HCT116 (cell line): ENCODE measurements around the gene DNMT3A. TPM values are rescaled to one million over a fixed set of nuclear protein-coding genes. Genes with fewer than 3 reads are reported as not detected.

Experiments
- ATAC-seq: fragments of 200-7000 bp; cut with Tn5 transposase; 2 replicates; pipeline ENCODE4 v1.9.1; 2020; ENCODE audit warnings: mild to moderate bottlenecking, moderate library complexity
- BruUV-seq: library from RNA; stranded (reverse); fragments of 400-500 nt; replicated peaks from 2 replicates; lab custom pipeline; 2021; lab: Mats Ljungman, UMichigan
- CTCF ChIA-PET: fragments of 300-600 bp; sonication (Branson Sonifier 250); formaldehyde crosslinking; loops from one replicate; lab custom pipeline; 2021; ENCODE audit warnings: antibody characterized with exemption; lab: Charles Lee
- POLR2A ChIA-PET: fragments of 300-600, 350-600 bp; sonication (Branson Sonifier 250); formaldehyde crosslinking; loops from one replicate; lab custom pipeline; 2021; ENCODE audit warnings: antibody characterized with exemption; lab: Charles Lee
- RAD21 ChIA-PET, 2 experiments: fragments of 300-600 bp; sonication (Branson Sonifier 250); formaldehyde crosslinking; loops; one replicate each; lab custom pipeline; 2023; ENCODE audit warnings: low total read pairs in 2 of 2; ENCODE audit not compliant: uncharacterized antibody in 2 of 2, unreplicated experiment in 2 of 2, low non-redundant PET in 1 of 2; lab: Charles Lee
- DNase-seq: peaks from one replicate; pipeline ENCODE4 v3.0.0-alpha.2; 2010; ENCODE audit warnings: low read depth, low spot score
- H2AFZ ChIP-seq: fragments of 200-600 bp; shearing (Covaris generic), sonication (generic); 2 replicates; pipeline ENCODE4 v1.6.1; 2017; ENCODE audit warnings: low read depth, mixed run types, mixed read lengths, antibody characterized with exemption, low read length; ENCODE audit not compliant: poor library complexity, severe bottlenecking
- H3K27ac ChIP-seq: 2 replicates; pipeline ENCODE4 v1.5.1; 2012; ENCODE audit warnings: low read depth, low read length
- H3K27me3 ChIP-seq: fragments of 200-600 bp; sonication (generic); 2 replicates; pipeline ENCODE4 v1.6.1; 2016; ENCODE audit warnings: mixed run types, low read length, mixed read lengths; ENCODE audit not compliant: insufficient read depth
- H3K36me3 ChIP-seq, 2 experiments: fragments of 200-500 bp in 1 of 2; fragments of 200-600 bp in 1 of 2; sonication (Bioruptor generic) in 1 of 2; sonication (generic) in 1 of 2; 2 replicates each; pipeline versions ENCODE4 v1.5.1 to v1.6.1; 2014 to 2016; ENCODE audit warnings: low read length in 2 of 2, inconsistent platforms in 1 of 2, mixed read lengths in 1 of 2, mixed run types in 1 of 2; ENCODE audit not compliant: insufficient read depth in 2 of 2, control insufficient read depth in 1 of 2
- H3K4me1 ChIP-seq, 2 experiments: fragments of 200-600 bp in 1 of 2; sonication (generic) in 1 of 2; 2 replicates each; pipeline versions ENCODE4 v1.5.1 to v1.6.1; 2012 to 2017; ENCODE audit warnings: low read length in 2 of 2, inconsistent platforms in 1 of 2, mild to moderate bottlenecking in 1 of 2, mixed read lengths in 1 of 2, mixed run types in 1 of 2, moderate library complexity in 1 of 2; ENCODE audit not compliant: insufficient read depth in 2 of 2, control insufficient read depth in 1 of 2
- H3K4me2 ChIP-seq: fragments of 200-600 bp; sonication (generic); 2 replicates; pipeline ENCODE4 v1.6.1; 2017; ENCODE audit warnings: mixed run types, low read length, mixed read lengths
- H3K4me3 ChIP-seq, 2 experiments: fragments of 200-600 bp in 1 of 2; sonication (generic) in 1 of 2; replicated peaks in 1 of 2; 2 replicates each; pipeline ENCODE4 v1.5.1; 2011 to 2016; ENCODE audit warnings: low read length in 2 of 2, control low read depth in 1 of 2, low read depth in 1 of 2, mild to moderate bottlenecking in 1 of 2, mixed read lengths in 1 of 2, mixed run types in 1 of 2
- H3K79me2 ChIP-seq: fragments of 200-600 bp; sonication (generic); 2 replicates; pipeline ENCODE4 v1.6.1; 2017; ENCODE audit warnings: mild to moderate bottlenecking, mixed run types, low read length, moderate library complexity, mixed read lengths; ENCODE audit not compliant: insufficient read depth
- H3K9ac ChIP-seq: fragments of 200-600 bp; sonication (generic); 2 replicates; pipeline ENCODE4 v1.6.1; 2016; ENCODE audit warnings: low read length, mixed read lengths
- H3K9me2 ChIP-seq: fragments of 200-600 bp; sonication (generic), shearing (Covaris generic); 2 replicates; pipeline ENCODE4 v1.6.1; 2017; ENCODE audit warnings: mixed run types, mild to moderate bottlenecking, moderate library complexity; ENCODE audit not compliant: insufficient read depth
- H3K9me3 ChIP-seq, 2 experiments: fragments of 200-500 bp in 1 of 2; fragments of 200-600 bp in 1 of 2; sonication (Bioruptor generic) in 1 of 2; sonication (generic) in 1 of 2; 2 replicates each; pipeline ENCODE4 v1.6.1; 2014 to 2017; ENCODE audit warnings: low read length in 2 of 2, mixed read lengths in 2 of 2, inconsistent platforms in 1 of 2, low read depth in 1 of 2, mild to moderate bottlenecking in 1 of 2, mixed run types in 1 of 2, moderate library complexity in 1 of 2; ENCODE audit not compliant: control insufficient read depth in 1 of 2, insufficient read depth in 1 of 2
- H4K20me1 ChIP-seq: fragments of 200-600 bp; sonication (generic), shearing (Covaris generic); 2 replicates; pipeline ENCODE4 v1.6.1; 2017; ENCODE audit warnings: mixed run types, mild to moderate bottlenecking, moderate library complexity; ENCODE audit not compliant: insufficient read depth
- CBX3 ChIP-seq: IDR thresholded peaks from 2 replicates; pipeline ENCODE4 v1.6.1; 2012; ENCODE audit warnings: low read depth
- CEBPB ChIP-seq: IDR thresholded peaks from 2 replicates; pipeline ENCODE4 v1.6.1; 2012; ENCODE audit warnings: low read depth
- EGR1 ChIP-seq: IDR thresholded peaks from 2 replicates; pipeline ENCODE4 v1.6.1; 2012; ENCODE audit warnings: low read depth
- ELF1 ChIP-seq: IDR thresholded peaks from 2 replicates; pipeline ENCODE4 v1.6.1; 2012; ENCODE audit warnings: low read depth, borderline replicate concordance
- EZH2phosphoT487 ChIP-seq: fragments of 200-600 bp; IDR thresholded peaks from 2 replicates; pipeline ENCODE4 v1.6.1; 2018; ENCODE audit warnings: antibody characterized with exemption, borderline replicate concordance
- JUND ChIP-seq: IDR thresholded peaks from 2 replicates; pipeline ENCODE4 v1.6.1; 2012
- POLR2A ChIP-seq: IDR thresholded peaks from 2 replicates; pipeline ENCODE4 v1.7.0; 2011; ENCODE audit warnings: borderline replicate concordance; ENCODE audit not compliant: insufficient read depth, insufficient read length; ENCODE audit errors: extremely low read depth
- POLR2AphosphoS5 ChIP-seq: IDR thresholded peaks from 2 replicates; pipeline ENCODE4 v1.6.1; 2011; ENCODE audit warnings: mild to moderate bottlenecking, low read depth, low read length, moderate library complexity
- RAD21 ChIP-seq: IDR thresholded peaks from 2 replicates; pipeline ENCODE4 v1.6.1; 2012; ENCODE audit warnings: low read depth, mild to moderate bottlenecking
- SIN3A ChIP-seq: IDR thresholded peaks from 2 replicates; pipeline ENCODE4 v1.6.1; 2012; ENCODE audit warnings: low read depth
- SP1 ChIP-seq: IDR thresholded peaks from 2 replicates; pipeline ENCODE4 v1.6.1; 2012; ENCODE audit warnings: low read depth
- TCF7L2 ChIP-seq: IDR thresholded peaks from 2 replicates; pipeline ENCODE4 v1.7.0; 2011; ENCODE audit warnings: borderline replicate concordance, inconsistent platforms; ENCODE audit not compliant: insufficient read depth, insufficient read length; ENCODE audit errors: extremely low read depth
- YY1 ChIP-seq: IDR thresholded peaks from 2 replicates; pipeline ENCODE4 v1.6.1; 2011; ENCODE audit warnings: low read length, low read depth, moderate library complexity, mild to moderate bottlenecking; ENCODE audit not compliant: insufficient replicate concordance; ENCODE audit errors: extremely low read depth
- ZFX ChIP-seq: fragments of 450-650 bp; IDR thresholded peaks from 2 replicates; pipeline ENCODE4 v1.6.1; 2017
- ZNF274 ChIP-seq: fragments of 200-500 bp; sonication (Bioruptor generic); IDR thresholded peaks from 2 replicates; pipeline ENCODE4 v1.6.1; 2014; ENCODE audit warnings: mild to moderate bottlenecking, low read depth, low read length, inconsistent platforms
- intact Hi-C: fragments of 100-400 bp; cut with micrococcal nuclease; formaldehyde crosslinking; loops from 2 replicates; pipeline ENCODE4 v1.10.0; 2022
- total RNA-seq: library from RNA; stranded (reverse); gene quantifications from one replicate; pipeline ENCODE4 v1.2.1, GENCODE V29; 2021; ENCODE audit not compliant: unreplicated experiment
- TF ChIP-seq, protein P1 (sequence below), 3 experiments: fragments of 200-600 bp in 1 of 3; sonication (generic) in 1 of 3; IDR thresholded peaks in 2 of 3; conservative IDR thresholded peaks in 1 of 3; 2 replicates each; pipeline ENCODE4 v1.5.1; 2012 to 2017; ENCODE audit warnings: low read depth in 2 of 3, low read length in 2 of 3, antibody characterized with exemption in 1 of 3, borderline replicate concordance in 1 of 3, control low read depth in 1 of 3, mild to moderate bottlenecking in 1 of 3, mixed read lengths in 1 of 3, mixed run types in 1 of 3, moderate library complexity in 1 of 3; ENCODE audit not compliant: insufficient read depth in 1 of 3
- TF ChIP-seq, protein P2 (sequence below): IDR thresholded peaks from 2 replicates; pipeline ENCODE4 v1.6.1; 2012
- TF ChIP-seq, protein P3 (sequence below): IDR thresholded peaks from 2 replicates; pipeline ENCODE4 v1.6.1; 2011; ENCODE audit warnings: mild to moderate bottlenecking, low read length, moderate library complexity; ENCODE audit not compliant: insufficient replicate concordance; ENCODE audit errors: extremely low read depth
- TF ChIP-seq, protein P4 (sequence below): IDR thresholded peaks from 2 replicates; pipeline ENCODE4 v1.6.1; 2012; ENCODE audit warnings: low read depth
- TF ChIP-seq, protein P5 (sequence below): IDR thresholded peaks from 2 replicates; pipeline ENCODE4 v1.6.1; 2012

The DNMT3A gene
- total RNA-seq, 1 experiment from 2014 or later: 14.3 TPM

DNA sequence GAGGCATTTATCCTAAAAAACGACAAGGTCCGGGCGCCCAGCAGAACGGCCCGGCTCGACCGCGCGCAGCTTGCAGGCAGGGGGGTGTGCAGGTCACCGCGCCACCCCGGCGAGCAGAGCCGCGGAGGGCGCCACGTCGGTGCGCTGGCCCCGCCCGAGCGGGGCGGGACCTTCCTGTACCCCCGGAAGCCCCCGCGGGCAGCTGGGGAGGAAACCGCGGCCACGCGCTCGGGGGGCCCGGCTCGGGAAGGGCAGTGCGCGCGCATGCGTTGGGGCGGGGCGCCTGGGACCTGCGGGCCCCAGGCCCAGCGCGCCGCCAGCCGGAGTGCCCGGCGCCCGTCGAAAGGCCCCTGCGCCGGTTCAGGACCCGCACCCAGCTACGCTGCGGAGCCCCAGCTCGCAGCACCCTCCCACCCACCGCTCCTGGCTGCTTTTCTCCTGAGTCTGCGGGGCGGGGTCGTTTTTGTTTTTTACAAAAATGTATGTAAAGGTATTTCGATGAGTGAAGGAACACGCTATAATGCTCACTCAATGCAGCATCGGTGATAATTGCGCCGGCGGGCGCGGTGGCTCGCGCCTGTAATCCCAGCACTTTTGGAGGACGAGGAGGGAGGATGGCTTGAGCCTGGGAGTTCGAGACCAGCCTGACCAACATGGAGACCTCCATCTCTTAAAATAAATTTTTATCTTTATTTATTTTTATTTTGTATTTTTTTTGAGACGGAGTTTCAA lies 125.6 kb downstream of the DNMT3A start:
- no TSS peak for BruUV-seq
- H3K4me1 ChIP-seq: no peaks in the 10 kb centered on the region
- no peak for DNase-seq
- no peaks in the 10 kb centered on the region for H3K9me3 ChIP-seq
- no peak overlapping the region for H3K4me2 ChIP-seq
- H3K9me2 ChIP-seq: no peaks in the 10 kb centered on the region
- H3K9ac ChIP-seq: no peak overlapping the region
- TF ChIP-seq, protein P1, sequence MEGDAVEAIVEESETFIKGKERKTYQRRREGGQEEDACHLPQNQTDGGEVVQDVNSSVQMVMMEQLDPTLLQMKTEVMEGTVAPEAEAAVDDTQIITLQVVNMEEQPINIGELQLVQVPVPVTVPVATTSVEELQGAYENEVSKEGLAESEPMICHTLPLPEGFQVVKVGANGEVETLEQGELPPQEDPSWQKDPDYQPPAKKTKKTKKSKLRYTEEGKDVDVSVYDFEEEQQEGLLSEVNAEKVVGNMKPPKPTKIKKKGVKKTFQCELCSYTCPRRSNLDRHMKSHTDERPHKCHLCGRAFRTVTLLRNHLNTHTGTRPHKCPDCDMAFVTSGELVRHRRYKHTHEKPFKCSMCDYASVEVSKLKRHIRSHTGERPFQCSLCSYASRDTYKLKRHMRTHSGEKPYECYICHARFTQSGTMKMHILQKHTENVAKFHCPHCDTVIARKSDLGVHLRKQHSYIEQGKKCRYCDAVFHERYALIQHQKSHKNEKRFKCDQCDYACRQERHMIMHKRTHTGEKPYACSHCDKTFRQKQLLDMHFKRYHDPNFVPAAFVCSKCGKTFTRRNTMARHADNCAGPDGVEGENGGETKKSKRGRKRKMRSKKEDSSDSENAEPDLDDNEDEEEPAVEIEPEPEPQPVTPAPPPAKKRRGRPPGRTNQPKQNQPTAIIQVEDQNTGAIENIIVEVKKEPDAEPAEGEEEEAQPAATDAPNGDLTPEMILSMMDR (IDR thresholded peaks at IDR 0.05 in 2 of 3, conservative IDR thresholded peaks at IDR 0.05 in 1 of 3; ENCODE audit: borderline replicate concordance in 1 of 3, insufficient read depth in 1 of 3, low read depth in 2 of 3, low read length in 2 of 3): no peak
- no peak for TF ChIP-seq EZH2phosphoT487
- TF ChIP-seq CBX3: no peak
- TF ChIP-seq SP1: no peak
- TF ChIP-seq, protein P2, sequence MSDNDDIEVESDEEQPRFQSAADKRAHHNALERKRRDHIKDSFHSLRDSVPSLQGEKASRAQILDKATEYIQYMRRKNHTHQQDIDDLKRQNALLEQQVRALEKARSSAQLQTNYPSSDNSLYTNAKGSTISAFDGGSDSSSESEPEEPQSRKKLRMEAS: no peak
- TF ChIP-seq ZFX: no peak
- TF ChIP-seq, protein P3, sequence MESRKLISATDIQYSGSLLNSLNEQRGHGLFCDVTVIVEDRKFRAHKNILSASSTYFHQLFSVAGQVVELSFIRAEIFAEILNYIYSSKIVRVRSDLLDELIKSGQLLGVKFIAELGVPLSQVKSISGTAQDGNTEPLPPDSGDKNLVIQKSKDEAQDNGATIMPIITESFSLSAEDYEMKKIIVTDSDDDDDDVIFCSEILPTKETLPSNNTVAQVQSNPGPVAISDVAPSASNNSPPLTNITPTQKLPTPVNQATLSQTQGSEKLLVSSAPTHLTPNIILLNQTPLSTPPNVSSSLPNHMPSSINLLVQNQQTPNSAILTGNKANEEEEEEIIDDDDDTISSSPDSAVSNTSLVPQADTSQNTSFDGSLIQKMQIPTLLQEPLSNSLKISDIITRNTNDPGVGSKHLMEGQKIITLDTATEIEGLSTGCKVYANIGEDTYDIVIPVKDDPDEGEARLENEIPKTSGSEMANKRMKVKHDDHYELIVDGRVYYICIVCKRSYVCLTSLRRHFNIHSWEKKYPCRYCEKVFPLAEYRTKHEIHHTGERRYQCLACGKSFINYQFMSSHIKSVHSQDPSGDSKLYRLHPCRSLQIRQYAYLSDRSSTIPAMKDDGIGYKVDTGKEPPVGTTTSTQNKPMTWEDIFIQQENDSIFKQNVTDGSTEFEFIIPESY: no peak
- TF ChIP-seq RAD21: no peak
- no peak for TF ChIP-seq POLR2A
- TF ChIP-seq, protein P4, sequence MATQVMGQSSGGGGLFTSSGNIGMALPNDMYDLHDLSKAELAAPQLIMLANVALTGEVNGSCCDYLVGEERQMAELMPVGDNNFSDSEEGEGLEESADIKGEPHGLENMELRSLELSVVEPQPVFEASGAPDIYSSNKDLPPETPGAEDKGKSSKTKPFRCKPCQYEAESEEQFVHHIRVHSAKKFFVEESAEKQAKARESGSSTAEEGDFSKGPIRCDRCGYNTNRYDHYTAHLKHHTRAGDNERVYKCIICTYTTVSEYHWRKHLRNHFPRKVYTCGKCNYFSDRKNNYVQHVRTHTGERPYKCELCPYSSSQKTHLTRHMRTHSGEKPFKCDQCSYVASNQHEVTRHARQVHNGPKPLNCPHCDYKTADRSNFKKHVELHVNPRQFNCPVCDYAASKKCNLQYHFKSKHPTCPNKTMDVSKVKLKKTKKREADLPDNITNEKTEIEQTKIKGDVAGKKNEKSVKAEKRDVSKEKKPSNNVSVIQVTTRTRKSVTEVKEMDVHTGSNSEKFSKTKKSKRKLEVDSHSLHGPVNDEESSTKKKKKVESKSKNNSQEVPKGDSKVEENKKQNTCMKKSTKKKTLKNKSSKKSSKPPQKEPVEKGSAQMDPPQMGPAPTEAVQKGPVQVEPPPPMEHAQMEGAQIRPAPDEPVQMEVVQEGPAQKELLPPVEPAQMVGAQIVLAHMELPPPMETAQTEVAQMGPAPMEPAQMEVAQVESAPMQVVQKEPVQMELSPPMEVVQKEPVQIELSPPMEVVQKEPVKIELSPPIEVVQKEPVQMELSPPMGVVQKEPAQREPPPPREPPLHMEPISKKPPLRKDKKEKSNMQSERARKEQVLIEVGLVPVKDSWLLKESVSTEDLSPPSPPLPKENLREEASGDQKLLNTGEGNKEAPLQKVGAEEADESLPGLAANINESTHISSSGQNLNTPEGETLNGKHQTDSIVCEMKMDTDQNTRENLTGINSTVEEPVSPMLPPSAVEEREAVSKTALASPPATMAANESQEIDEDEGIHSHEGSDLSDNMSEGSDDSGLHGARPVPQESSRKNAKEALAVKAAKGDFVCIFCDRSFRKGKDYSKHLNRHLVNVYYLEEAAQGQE: no peak
- TF ChIP-seq JUND: no peak
- no peak for TF ChIP-seq POLR2AphosphoS5
- TF ChIP-seq YY1: no peak
- TF ChIP-seq, protein P5, sequence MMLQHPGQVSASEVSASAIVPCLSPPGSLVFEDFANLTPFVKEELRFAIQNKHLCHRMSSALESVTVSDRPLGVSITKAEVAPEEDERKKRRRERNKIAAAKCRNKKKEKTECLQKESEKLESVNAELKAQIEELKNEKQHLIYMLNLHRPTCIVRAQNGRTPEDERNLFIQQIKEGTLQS: no peak
- TF ChIP-seq EGR1: no peak
- TF ChIP-seq SIN3A: no peak
- no peak for TF ChIP-seq TCF7L2
- no peak for TF ChIP-seq ZNF274
- TF ChIP-seq CEBPB: no peak
- TF ChIP-seq ELF1: no peak
- H2AFZ ChIP-seq: no peak overlapping the region
- ChIA-PET RAD21 (no interaction called here), CTCF (interaction anchor here (1.3 kb wide), 1 partner anchor 13 kb away, joined by 3 read pairs; no protein-coding TSS in a partner anchor), POLR2A (no interaction called here)
- H4K20me1 ChIP-seq: no peaks in the 10 kb centered on the region
- no peaks in the 10 kb centered on the region for H3K36me3 ChIP-seq
- no peaks in the 10 kb centered on the region for H3K27me3 ChIP-seq
- no peak overlapping the region for H3K27ac ChIP-seq
- no peak overlapping the region for H3K4me3 ChIP-seq
- ATAC-seq: no peak
- intact Hi-C loops: no loop called here
- no peaks in the 10 kb centered on the region for H3K79me2 ChIP-seq
